Uterus (tissue), 2 donors: ENCODE measurements around the gene AK4.

ENCODE experiments used
- CTCF ChIP-seq, 4 experiments: fragments of 200-600 bp in 2 of 4; fragments of 450-650 bp in 2 of 4; sonication (generic) in 2 of 4; IDR thresholded peaks; one replicate each; pipeline ENCODE4 v1.5.1; 2016 to 2019; ENCODE audit warnings: antibody characterized with exemption in 4 of 4, mild to moderate bottlenecking in 2 of 4, moderate library complexity in 1 of 4
- POLR2A ChIP-seq, 2 donors: fragments of 450-650 bp; IDR thresholded peaks; one replicate each; pipeline ENCODE4 v1.6.1; 2016; ENCODE audit warnings: antibody characterized with exemption in 2 of 2, mild to moderate bottlenecking in 1 of 2, moderate library complexity in 1 of 2

GRCh38 chr1:65103807-65104206 lies 44.2 kb upstream of the AK4 start:
- TF ChIP-seq CTCF (IDR thresholded peaks at IDR 0.05) (no peak), POLR2A (IDR thresholded peaks at IDR 0.05) (no peak)
